IPS-20b (cell line): ENCODE results near the gene ITGB5.

Experiments
- H3K27ac ChIP-seq: one replicate; pipeline ENCODE4 v1.5.1; 2013; ENCODE audit warnings: low read length
- H3K27me3 ChIP-seq: 2 replicates; pipeline ENCODE4 v1.6.1; 2013; ENCODE audit warnings: mild to moderate bottlenecking, low read length, inconsistent platforms; ENCODE audit not compliant: insufficient read depth
- H3K36me3 ChIP-seq: 2 replicates; pipeline ENCODE4 v1.6.1; 2013; ENCODE audit warnings: low read depth, mild to moderate bottlenecking, inconsistent platforms, low read length, moderate library complexity; ENCODE audit not compliant: insufficient read depth
- H3K4me1 ChIP-seq: 2 replicates; pipeline ENCODE4 v1.6.1; 2013; ENCODE audit warnings: mild to moderate bottlenecking, control low read depth, inconsistent platforms, low read length, moderate library complexity; ENCODE audit not compliant: insufficient read depth
- H3K4me3 ChIP-seq: 2 replicates; pipeline ENCODE4 v1.5.1; 2013; ENCODE audit warnings: mild to moderate bottlenecking, low read length, inconsistent platforms
- H3K9ac ChIP-seq: 2 replicates; pipeline ENCODE4 v1.6.1; 2013; ENCODE audit warnings: low read depth, mild to moderate bottlenecking, inconsistent platforms, low read length, moderate library complexity
- H3K9me3 ChIP-seq: 2 replicates; pipeline ENCODE4 v1.6.1; 2013; ENCODE audit warnings: mild to moderate bottlenecking, low read depth, low read length, inconsistent platforms; ENCODE audit not compliant: insufficient read depth

The ITGB5 gene

GRCh38 chr3:124919756-124920155 is 32.6 kb upstream of the ITGB5 start:
- Histone ChIP-seq H3K4me3 (no peak overlapping the region), H3K27me3 (no peaks in the 10 kb centered on the region), H3K36me3 (no peaks in the 10 kb centered on the region), H3K4me1 (no peaks in the 10 kb centered on the region), H3K9ac (no peak overlapping the region), H3K9me3 (no peaks in the 10 kb centered on the region), H3K27ac (no peak overlapping the region)

DNA sequence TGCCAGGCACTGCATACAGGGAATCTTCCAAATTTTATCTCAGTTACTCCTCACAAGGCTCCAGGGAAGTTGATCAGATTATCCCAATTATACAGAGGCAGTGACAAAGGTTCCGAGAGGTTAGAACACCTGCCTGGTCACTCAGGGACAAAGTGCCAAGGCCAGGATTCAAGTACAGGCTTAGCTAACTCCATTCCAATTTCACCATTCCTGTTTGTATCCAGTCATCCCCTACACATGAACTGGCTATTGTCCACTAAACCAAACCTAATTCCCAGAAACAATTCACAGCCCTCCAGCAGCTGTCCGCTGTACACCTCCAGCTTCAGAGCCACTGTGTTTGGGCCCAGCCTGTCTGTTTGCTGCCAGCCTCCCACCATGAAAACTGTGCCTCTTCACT is 31.4 kb upstream of the ITGB5 start:
- Histone ChIP-seq H3K9me3 (no peaks in the 10 kb centered on the region), H3K27me3 (no peaks in the 10 kb centered on the region), H3K9ac (no peak overlapping the region), H3K36me3 (no peaks in the 10 kb centered on the region), H3K4me3 (no peak overlapping the region), H3K27ac (no peak overlapping the region), H3K4me1 (no peaks in the 10 kb centered on the region)

- H3K36me3 ChIP-seq = no peaks in the 10 kb centered on the region
- H3K27ac ChIP-seq = no peak overlapping the region
- no peak overlapping the region for H3K9ac ChIP-seq
- H3K4me3 ChIP-seq = no peak overlapping the region
- H3K27me3 ChIP-seq = no peaks in the 10 kb centered on the region
- no peaks in the 10 kb centered on the region for H3K9me3 ChIP-seq
- H3K4me1 ChIP-seq = no peaks in the 10 kb centered on the region
Observed at GRCh38 chr3:124916837-124917409, 29.8 kb upstream of the ITGB5 start.

DNA sequence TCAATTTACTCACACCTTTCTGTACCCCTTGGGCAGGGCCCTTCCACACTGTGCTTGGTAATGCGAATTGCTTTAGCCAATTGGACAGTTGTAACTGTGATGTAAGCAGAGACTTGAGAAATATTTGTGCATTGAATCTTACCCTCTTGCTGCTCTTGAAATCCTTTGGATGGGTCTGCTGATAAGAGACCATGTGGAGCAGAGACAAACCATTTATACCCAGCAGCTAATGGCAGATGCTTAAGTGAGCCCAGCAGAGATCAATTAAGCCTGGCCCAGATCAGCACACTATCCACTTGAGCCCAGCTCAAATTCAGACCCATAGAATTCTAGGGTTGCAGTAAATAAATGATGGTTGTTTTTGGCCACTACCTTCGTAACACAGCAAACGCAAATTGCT is 28.1 kb upstream of the ITGB5 start:
- Histone ChIP-seq H3K4me1 (no peaks in the 10 kb centered on the region), H3K27me3 (no peaks in the 10 kb centered on the region), H3K36me3 (no peaks in the 10 kb centered on the region), H3K27ac (no peak overlapping the region), H3K4me3 (no peak overlapping the region), H3K9ac (no peak overlapping the region), H3K9me3 (no peaks in the 10 kb centered on the region)

- Histone ChIP-seq H3K9me3 (no peaks in the 10 kb centered on the region), H3K27me3 (no peaks in the 10 kb centered on the region), H3K36me3 (no peaks in the 10 kb centered on the region), H3K27ac (no peak overlapping the region), H3K9ac (no peak overlapping the region), H3K4me1 (no peaks in the 10 kb centered on the region), H3K4me3 (no peak overlapping the region)
Observed at GRCh38 chr3:124907957-124908356, 20.8 kb upstream of the ITGB5 start.

GRCh38 chr3:124904835-124905492 is 17.8 kb upstream of the ITGB5 start:
- Histone ChIP-seq H3K4me3 (no peak overlapping the region), H3K9me3 (no peaks in the 10 kb centered on the region), H3K27ac (no peak overlapping the region), H3K9ac (no peak overlapping the region), H3K36me3 (no peaks in the 10 kb centered on the region), H3K4me1 (no peaks in the 10 kb centered on the region), H3K27me3 (no peaks in the 10 kb centered on the region)

GRCh38 chr3:124903896-124904834 is 17.0 kb upstream of the ITGB5 start:
- Histone ChIP-seq H3K27ac (no peak overlapping the region), H3K9ac (no peak overlapping the region), H3K4me1 (no peaks in the 10 kb centered on the region), H3K4me3 (no peak overlapping the region), H3K9me3 (no peaks in the 10 kb centered on the region), H3K36me3 (no peaks in the 10 kb centered on the region), H3K27me3 (no peaks in the 10 kb centered on the region)

- H3K27ac ChIP-seq = no peak overlapping the region
- H3K27me3 ChIP-seq = no peaks in the 10 kb centered on the region
- no peak overlapping the region for H3K9ac ChIP-seq
- H3K4me1 ChIP-seq = no peaks in the 10 kb centered on the region
- no peaks in the 10 kb centered on the region for H3K9me3 ChIP-seq
- no peaks in the 10 kb centered on the region for H3K36me3 ChIP-seq
- no peak overlapping the region for H3K4me3 ChIP-seq
Observed at GRCh38 chr3:124896824-124897526, 9.8 kb upstream of the ITGB5 start.

DNA sequence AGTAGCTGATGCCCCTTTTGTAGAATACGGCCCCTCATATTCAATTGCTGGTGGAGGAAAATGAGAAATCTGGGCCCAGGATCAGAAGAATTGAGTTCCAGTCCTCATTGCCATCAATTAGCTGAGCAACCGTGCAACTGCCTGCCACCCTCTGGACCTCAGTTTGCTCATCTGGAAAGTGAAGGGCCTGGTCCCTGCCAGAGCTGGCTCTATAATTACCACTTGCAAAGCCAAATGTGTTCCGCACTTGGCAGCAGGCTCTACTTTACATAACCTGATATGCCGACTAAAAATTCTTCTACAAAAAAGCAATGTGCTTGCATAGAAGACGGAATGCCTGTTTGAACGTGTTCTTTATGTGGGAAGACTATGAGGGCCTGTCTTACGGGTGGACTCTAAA is 8.6 kb upstream of the ITGB5 start:
- Histone ChIP-seq H3K4me3 (no peak overlapping the region), H3K9ac (no peak overlapping the region), H3K27ac (no peak overlapping the region), H3K4me1 (no peaks in the 10 kb centered on the region), H3K36me3 (no peaks in the 10 kb centered on the region), H3K9me3 (no peaks in the 10 kb centered on the region), H3K27me3 (no peaks in the 10 kb centered on the region)

DNA sequence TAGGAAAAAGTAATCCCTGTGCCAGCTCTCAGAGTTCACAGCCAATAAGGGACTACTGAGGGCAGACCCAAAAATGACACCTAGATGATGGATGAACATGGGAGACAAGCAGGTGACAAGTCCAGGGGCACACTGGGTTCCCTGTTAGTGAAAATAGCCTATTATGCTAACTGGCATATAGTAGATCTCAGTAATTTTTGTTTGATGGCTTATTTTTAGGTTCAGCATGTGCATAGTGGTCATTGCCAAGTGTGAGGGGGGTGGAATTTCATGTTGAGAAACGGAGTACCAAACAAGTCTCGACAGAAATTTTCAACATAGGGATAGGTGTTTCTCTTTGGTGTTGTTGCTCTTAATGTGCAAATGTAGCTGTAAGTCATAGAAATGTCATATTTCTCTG is 6.4 kb upstream of the ITGB5 start:
- peaks cover 9% of the 10 kb centered on the region for H3K4me1 ChIP-seq
- H3K9ac ChIP-seq = no peak overlapping the region
- no peaks in the 10 kb centered on the region for H3K27me3 ChIP-seq
- no peak overlapping the region for H3K4me3 ChIP-seq
- H3K9me3 ChIP-seq = no peaks in the 10 kb centered on the region
- H3K27ac ChIP-seq = no peak overlapping the region
- H3K36me3 ChIP-seq = no peaks in the 10 kb centered on the region

- Histone ChIP-seq H3K4me3 (no peak overlapping the region), H3K27ac (no peak overlapping the region), H3K9me3 (no peaks in the 10 kb centered on the region), H3K27me3 (peaks cover 4% of the 10 kb centered on the region; the same call in 1 of the 2 replicates), H3K36me3 (no peaks in the 10 kb centered on the region), H3K4me1 (peaks cover 16% of the 10 kb centered on the region), H3K9ac (no peak overlapping the region)
Observed at GRCh38 chr3:124890573-124891190, 3.5 kb upstream of the ITGB5 start.
